SKM-1 (cell line): ENCODE measurements around the gene PLCD1.

Experiments used
- DNase-seq: peaks from one replicate; lab custom pipeline; 2025; ENCODE audit not compliant: unreplicated experiment; lab: John Stamatoyannopoulos, UW

The PLCD1 gene

DNA sequence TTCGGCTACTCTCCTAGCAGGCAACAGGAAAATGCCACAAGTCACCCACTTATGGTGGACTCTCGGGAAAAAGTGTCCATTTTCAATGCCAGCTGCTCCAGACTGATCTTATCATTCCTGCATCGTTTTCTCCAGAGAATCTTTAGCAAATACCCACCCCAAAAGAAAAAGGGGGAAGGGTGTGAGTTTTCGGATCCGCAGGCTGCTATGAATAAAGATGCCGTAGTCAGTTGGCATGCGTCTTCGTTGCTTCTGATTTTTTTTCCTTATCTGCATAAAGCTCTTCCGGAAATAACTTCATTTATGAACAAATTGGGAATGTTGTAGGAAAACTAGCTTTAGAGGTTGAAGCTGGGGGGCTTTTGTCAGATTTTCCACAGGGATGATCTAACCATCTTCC, 61.2 kb downstream of the PLCD1 start:
- no peak for DNase-seq

DNA sequence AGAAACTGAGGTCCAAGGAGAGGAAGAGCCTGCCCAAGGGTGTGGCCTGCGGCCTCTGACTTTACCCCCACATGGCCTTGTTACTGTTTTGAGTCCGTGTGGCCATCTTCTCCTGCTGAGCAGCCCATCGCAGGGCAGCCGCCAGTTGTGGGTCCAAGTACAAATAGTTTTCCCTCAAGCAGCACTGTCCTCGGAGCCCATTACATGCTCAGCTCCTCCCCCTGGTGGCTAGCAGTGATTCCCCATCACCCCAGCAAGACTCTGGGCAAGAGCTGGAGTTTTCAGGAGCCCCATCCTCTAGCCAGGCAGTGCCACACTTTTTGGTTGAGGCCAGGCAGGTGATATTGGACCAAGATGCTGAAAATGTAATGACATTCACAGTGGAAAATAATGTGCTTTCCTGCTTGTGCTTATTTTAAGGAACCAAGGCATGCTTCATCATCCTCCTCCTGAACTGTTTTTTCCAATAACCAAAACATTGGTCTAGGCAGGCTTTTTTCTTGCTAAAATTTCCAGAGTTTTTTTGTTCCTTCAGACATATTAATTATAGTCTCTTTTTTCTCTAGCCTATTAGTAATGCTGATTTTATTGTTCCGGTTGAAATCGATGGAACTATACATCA, 62.1 kb downstream of the PLCD1 start:
- DNase-seq = peak; percentile 52

DNA sequence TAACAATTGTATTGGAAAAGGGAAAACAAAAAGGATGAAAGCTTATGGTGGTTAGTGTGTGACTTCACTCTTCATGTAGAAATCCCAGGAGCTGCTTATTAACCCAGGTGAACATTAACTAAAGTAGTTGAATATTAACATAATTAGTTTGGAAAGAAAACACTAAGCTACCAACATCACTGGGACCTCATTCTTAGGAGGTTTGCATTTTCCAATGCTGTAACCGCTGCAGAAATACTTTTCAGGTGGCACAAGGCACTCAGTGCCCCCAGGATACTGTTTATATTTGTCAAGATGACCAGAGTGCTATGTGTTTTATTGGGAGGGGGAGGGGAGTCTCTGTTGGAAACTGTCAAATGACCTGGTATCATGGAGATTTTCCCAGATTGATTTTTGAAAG, 64.7 kb downstream of the PLCD1 start:
- no peak for DNase-seq

DNA sequence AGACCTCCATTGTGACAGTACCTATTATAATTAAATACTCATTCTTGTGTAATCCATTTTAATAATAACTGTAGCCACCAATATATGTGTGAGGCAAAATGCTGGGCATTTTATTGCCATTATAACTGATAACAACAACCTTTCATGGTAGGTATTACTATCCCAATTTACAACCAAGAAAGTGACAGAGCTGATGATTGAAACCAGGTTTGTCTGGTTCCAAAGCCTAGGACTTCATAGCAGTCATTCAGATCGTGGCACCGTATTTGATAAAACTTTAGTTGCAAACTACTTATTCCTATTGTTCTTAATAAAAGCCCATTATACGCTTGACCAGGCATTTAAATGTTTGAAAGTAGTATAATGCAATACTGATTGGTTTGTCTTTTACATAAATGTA, 65.3 kb downstream of the PLCD1 start:
- DNase-seq = no peak

DNA sequence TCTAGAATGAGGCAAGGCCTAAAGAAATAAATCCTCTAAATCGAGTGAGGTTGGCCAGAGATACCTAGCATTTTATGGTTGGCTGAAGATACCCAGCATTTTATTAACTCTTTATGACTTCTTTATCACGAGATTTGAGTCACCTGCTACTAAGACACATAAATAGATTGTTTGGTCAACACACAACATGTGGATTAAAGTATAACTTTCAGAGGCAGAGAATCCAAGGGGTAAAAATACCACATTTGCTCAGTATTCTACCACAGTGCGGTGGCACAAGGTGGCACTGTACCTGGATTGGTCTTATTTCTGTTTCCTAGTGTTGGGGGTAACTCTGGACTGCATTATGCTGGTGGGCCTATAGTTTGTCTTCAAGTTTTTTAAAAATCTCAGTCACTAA, 65.8 kb downstream of the PLCD1 start:
- DNase-seq = no peak

DNA sequence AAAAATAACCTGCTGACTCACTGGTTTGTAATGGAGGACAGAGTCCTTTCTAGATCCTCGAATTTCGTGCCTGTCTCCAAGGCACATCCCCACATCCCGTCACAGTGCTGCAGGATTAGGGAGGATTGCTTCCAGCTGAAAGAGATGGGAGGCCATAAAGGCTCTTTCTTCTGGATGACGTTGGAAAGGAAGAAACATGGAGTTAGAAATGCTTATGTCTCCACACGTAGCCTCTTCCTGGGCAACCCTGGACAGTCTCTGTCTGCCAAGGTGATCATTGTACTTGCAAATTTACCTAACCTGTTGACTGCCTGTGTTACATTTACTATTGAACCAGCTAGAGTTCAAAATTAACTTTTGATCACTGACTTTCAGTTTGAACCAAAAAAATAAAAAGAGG, 66.4 kb downstream of the PLCD1 start:
- DNase-seq = no peak

DNA sequence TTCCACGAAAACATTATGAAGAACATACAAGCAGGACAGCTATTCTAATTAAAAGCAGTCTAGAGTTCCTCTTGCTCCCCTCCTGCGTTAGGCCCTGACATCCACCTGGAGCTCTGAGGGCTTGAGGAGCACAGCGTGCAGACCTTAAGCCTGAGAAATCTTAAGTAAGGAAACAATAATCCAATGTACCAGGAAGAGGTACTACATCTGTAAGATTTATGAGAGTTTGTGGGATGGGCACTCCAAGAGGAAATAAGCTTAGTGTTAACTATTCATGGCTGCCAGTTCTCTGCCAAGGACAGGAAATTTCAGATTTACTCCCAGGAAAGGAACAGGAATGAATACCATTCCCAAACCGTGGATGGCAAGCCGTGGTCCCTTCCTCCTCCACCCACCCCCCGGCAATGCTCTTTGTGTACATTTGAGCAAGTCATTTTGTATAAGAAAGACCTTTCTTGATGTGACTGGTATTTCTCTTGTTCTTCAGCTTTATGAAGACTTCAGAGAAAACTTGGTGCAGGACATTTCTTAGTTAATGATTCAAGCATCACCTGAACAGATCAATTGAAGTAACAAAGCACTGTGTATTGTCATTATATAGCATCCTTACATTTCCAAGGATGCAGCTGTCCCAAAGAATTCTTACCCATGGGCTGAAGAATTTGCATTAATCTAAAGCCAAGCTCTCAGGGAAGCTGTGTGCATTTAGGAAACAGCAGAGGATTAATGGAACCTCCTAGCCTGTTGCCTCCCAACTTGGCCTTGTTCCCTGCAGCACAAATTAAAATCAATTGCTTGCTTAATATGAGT, 67.6 kb downstream of the PLCD1 start:
- no peak for DNase-seq

DNA sequence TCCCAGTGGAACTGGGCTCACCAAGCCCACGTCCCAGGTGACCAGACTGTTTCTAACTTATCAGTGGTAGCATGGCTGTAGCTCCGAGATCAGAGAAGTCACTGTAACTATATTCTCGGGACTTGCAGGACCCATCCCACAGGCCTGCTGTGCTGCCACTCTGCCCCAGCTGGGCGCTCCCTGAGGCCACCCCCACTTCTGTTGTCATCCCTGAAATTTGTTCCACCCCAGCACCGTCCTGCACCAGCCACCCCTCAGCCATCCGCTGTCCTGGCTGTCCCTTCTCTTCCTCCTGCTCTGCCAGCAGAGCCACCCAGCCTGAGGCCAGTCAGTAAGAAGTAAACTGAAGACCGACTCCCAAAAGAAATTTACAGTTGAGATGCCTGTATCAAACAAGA, 71.9 kb downstream of the PLCD1 start:
- DNase-seq = no peak
